NCI-H2227 (cell line): ENCODE data around the gene AFG1L.
A peak's percentile ranks its signal among the peaks of the same experiment; 100 is the strongest.
"Not testable (repeated sequence)": the region's sequence is repeated elsewhere in the genome, so short reads cannot be mapped to it uniquely, and the experiment has no call there.

ENCODE experiments used
- DNase-seq: peaks from one replicate; lab custom pipeline; 2025; ENCODE audit not compliant: unreplicated experiment; lab: John Stamatoyannopoulos, UW

The AFG1L gene

GRCh38 chr6:108294727-108295625, at the start of gene AFG1L:
Gene AFG1L (plus strand): TSS chr6:108295054. CDS start chr6:108295080, 26 bp downstream.
- DNase-seq = peak; percentile 71

GRCh38 chr6:108245095-108245494, 49.8 kb upstream of the AFG1L start:
- not testable (repeated sequence) for DNase-seq

GRCh38 chr6:108247965-108248536, 46.8 kb upstream of the AFG1L start:
- no peak for DNase-seq

GRCh38 chr6:108250240-108250866, 44.5 kb upstream of the AFG1L start:
- DNase-seq = no peak

- no peak for DNase-seq
These were observed 43.6 kb upstream of the AFG1L start for GRCh38 chr6:108251252-108251651.

- DNase-seq = no peak
These were observed 42.8 kb upstream of the AFG1L start for GRCh38 chr6:108252055-108252454.

- no peak for DNase-seq
These were observed 41.6 kb upstream of the AFG1L start for GRCh38 chr6:108253241-108253640.

- DNase-seq = no peak
These were observed 40.1 kb upstream of the AFG1L start for GRCh38 chr6:108254433-108255410.

- peak; percentile 43 for DNase-seq
These were observed 34.6 kb upstream of the AFG1L start for GRCh38 chr6:108260126-108260808.

- DNase-seq = peak; percentile 95
These were observed 33.9 kb upstream of the AFG1L start, which contains the start of gene SNX3 for GRCh38 chr6:108260809-108261569. Gene SNX3 (minus strand): TSS chr6:108261040. CDS start chr6:108260921, 119 bp downstream.

- peak; percentile 1 for DNase-seq
These were observed 31.5 kb upstream of the AFG1L start for GRCh38 chr6:108263371-108263770.

GRCh38 chr6:108268845-108269244, 26.0 kb upstream of the AFG1L start:
- no peak for DNase-seq

GRCh38 chr6:108269955-108270354, 24.9 kb upstream of the AFG1L start:
- DNase-seq = not testable (repeated sequence)

- DNase-seq = no peak
These were observed 20.3 kb upstream of the AFG1L start for GRCh38 chr6:108274546-108274945.

- peak; percentile 28 for DNase-seq
These were observed 18.9 kb upstream of the AFG1L start for GRCh38 chr6:108275976-108276375.

- no peak for DNase-seq
These were observed 17.6 kb upstream of the AFG1L start for GRCh38 chr6:108277295-108277694.

GRCh38 chr6:108277831-108278230, 17.0 kb upstream of the AFG1L start:
- no peak for DNase-seq

- DNase-seq = no peak
These were observed 9.5 kb upstream of the AFG1L start for GRCh38 chr6:108285381-108285780.

- no peak for DNase-seq
These were observed 8.5 kb upstream of the AFG1L start for GRCh38 chr6:108286366-108286765.
